ENCODE measurements around the gene TMEM44.

Gene TMEM44

GRCh38 chr3:194671511-194671899 is 38.3 kb upstream of the TMEM44 start:
- peak overlapping the region; percentile 89 for H3K4me3 ChIP-seq (ENCODE audit: low read depth, low read length)
- TF ChIP-seq CTCF (IDR thresholded peaks at IDR 0.05; ENCODE audit: insufficient read depth, low read length, missing control alignments): peak; percentile 43
- DNase-seq (ENCODE audit: low read depth, low spot score): no peak
- POLR2A ChIA-PET: interaction anchor here (0.6 to 3.2 kb wide), 5 partner anchors 11 to 599 kb away, joined by 3 to 25 read pairs (median 4); partner anchors contain the start of genes FAM43A and XXYLT1
- CTCF ChIA-PET: interaction anchor here (0.7 to 6.9 kb wide), 38 partner anchors 12 to 851 kb away, joined by 3 to 147 read pairs (median 6); partner anchors contain the start of genes FAM43A, TMEM44 and XXYLT1

- no peak overlapping the region for H3K4me3 ChIP-seq (ENCODE audit: low read depth, low read length)
- POLR2A ChIA-PET: no interaction called here
- TF ChIP-seq CTCF (IDR thresholded peaks at IDR 0.05; ENCODE audit: insufficient read depth, low read length, missing control alignments): no peak
- CTCF ChIA-PET: interaction anchor here (1.4 to 2.2 kb wide), 4 partner anchors 15 to 594 kb away, joined by 3 to 11 read pairs (median 5); no protein-coding TSS in a partner anchor
- no peak for DNase-seq (ENCODE audit: low read depth, low spot score)
These were observed 34.1 kb upstream of the TMEM44 start for GRCh38 chr3:194667363-194667762.

- TF ChIP-seq CTCF (IDR thresholded peaks at IDR 0.05; ENCODE audit: insufficient read depth, low read length, missing control alignments): no peak
- no peak for DNase-seq (ENCODE audit: low read depth, low spot score)
- no peak overlapping the region for H3K4me3 ChIP-seq (ENCODE audit: low read depth, low read length)
- ChIA-PET CTCF (interaction anchor here (2.2 kb wide), 1 partner anchor 18 kb away, joined by 10 read pairs; no protein-coding TSS in a partner anchor), POLR2A (no interaction called here)
These were observed 31.6 kb upstream of the TMEM44 start for GRCh38 chr3:194664857-194665256.

GRCh38 chr3:194661946-194662345 is 28.7 kb upstream of the TMEM44 start:
- CTCF ChIA-PET: interaction anchor here (1.1 to 7.6 kb wide), 2 partner anchors 9 to 445 kb away, joined by 4 to 62 read pairs; partner anchors contain the start of gene LSG1

GRCh38 chr3:194661374-194661773 is 28.2 kb upstream of the TMEM44 start:
- H3K4me3 ChIP-seq (ENCODE audit: low read depth, low read length): no peak overlapping the region
- DNase-seq (ENCODE audit: low read depth, low spot score): no peak
- CTCF ChIA-PET: interaction anchor here (0.9 to 7.6 kb wide), 3 partner anchors 9 to 446 kb away, joined by 4 to 62 read pairs (median 4); partner anchors contain the start of gene LSG1
- TF ChIP-seq CTCF (IDR thresholded peaks at IDR 0.05; ENCODE audit: insufficient read depth, low read length, missing control alignments): no peak
- POLR2A ChIA-PET: no interaction called here

More at GRCh38 chr3:194661946-194662345, 28.7 kb upstream of the TMEM44 start:
- TF ChIP-seq CTCF (IDR thresholded peaks at IDR 0.05; ENCODE audit: insufficient read depth, low read length, missing control alignments): no peak
- POLR2A ChIA-PET: no interaction called here
- DNase-seq (ENCODE audit: low read depth, low spot score): no peak
- no peak overlapping the region for H3K4me3 ChIP-seq (ENCODE audit: low read depth, low read length)

GRCh38 chr3:194659778-194660177 is 26.6 kb upstream of the TMEM44 start:
- H3K4me3 ChIP-seq (ENCODE audit: low read depth, low read length): no peak overlapping the region
- no peak for DNase-seq (ENCODE audit: low read depth, low spot score)
- TF ChIP-seq CTCF (IDR thresholded peaks at IDR 0.05; ENCODE audit: insufficient read depth, low read length, missing control alignments): no peak
- POLR2A ChIA-PET: no interaction called here
- CTCF ChIA-PET: interaction anchor here (2.1 to 7.6 kb wide), 3 partner anchors 11 to 316 kb away, joined by 7 to 62 read pairs (median 9); partner anchors contain the start of gene LSG1
